ENCODE data around the gene TNS3. TPM values are rescaled to one million over a fixed set of nuclear protein-coding genes. Genes with fewer than 3 reads are reported as not detected.
A peak's percentile ranks its signal among the peaks of the same experiment; 100 is the strongest.

TNS3 gene
- total and polyA plus RNA-seq, 9 of the 15 experiments (the other 6 are each of a cell fraction or from before 2014, with no cell fraction given) = 0.20 TPM; not detected in 8

DNA sequence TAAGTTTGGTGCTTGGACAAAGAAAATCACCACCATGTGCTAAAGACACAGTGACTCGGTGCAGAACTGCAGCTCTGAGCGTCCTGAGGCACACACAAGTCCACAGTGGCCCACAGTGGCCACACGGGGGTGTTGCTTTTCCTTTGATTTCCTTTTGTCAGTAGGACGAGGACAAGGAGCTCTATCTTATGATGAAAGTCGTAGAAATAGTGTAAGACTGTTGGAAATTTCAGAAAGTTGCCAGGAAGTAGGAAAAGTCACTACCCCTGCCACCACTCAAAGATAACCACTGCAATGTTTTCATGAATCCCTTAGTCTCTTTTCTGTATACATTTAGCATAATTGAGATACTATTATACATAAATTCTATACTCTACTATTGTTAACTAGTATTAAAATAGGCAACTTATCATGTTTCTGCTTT lies 146.0 kb downstream of the TNS3 start (continued):
- TF ChIP-seq RAD21 (CRISPR knock-in tag; conservative IDR thresholded peaks at IDR 0.05 in 1 of 2, IDR thresholded peaks at IDR 0.05 in 1 of 2) (peak; percentile 71 to 73), MBD2 (IDR thresholded peaks at IDR 0.05; ENCODE audit: borderline replicate concordance, low read depth) (no peak), BACH1 (tag; IDR thresholded peaks at IDR 0.05) (no peak), SMC3 (conservative IDR thresholded peaks at IDR 0.05; ENCODE audit: insufficient read depth, low read depth, low read length) (peak; percentile 32; the same call in 1 of the 2 replicates), ESRRB (CRISPR knock-in tag; IDR thresholded peaks at IDR 0.05; ENCODE audit: borderline replicate concordance) (no peak), DIDO1 (tag; IDR thresholded peaks at IDR 0.05; ENCODE audit: low read depth) (no peak)
- TF ChIP-seq, protein P1, sequence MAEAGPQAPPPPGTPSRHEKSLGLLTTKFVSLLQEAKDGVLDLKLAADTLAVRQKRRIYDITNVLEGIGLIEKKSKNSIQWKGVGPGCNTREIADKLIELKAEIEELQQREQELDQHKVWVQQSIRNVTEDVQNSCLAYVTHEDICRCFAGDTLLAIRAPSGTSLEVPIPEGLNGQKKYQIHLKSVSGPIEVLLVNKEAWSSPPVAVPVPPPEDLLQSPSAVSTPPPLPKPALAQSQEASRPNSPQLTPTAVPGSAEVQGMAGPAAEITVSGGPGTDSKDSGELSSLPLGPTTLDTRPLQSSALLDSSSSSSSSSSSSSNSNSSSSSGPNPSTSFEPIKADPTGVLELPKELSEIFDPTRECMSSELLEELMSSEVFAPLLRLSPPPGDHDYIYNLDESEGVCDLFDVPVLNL (CRISPR knock-in tag; IDR thresholded peaks at IDR 0.05; ENCODE audit: low read depth) = no peak
- TF ChIP-seq, protein P2, sequence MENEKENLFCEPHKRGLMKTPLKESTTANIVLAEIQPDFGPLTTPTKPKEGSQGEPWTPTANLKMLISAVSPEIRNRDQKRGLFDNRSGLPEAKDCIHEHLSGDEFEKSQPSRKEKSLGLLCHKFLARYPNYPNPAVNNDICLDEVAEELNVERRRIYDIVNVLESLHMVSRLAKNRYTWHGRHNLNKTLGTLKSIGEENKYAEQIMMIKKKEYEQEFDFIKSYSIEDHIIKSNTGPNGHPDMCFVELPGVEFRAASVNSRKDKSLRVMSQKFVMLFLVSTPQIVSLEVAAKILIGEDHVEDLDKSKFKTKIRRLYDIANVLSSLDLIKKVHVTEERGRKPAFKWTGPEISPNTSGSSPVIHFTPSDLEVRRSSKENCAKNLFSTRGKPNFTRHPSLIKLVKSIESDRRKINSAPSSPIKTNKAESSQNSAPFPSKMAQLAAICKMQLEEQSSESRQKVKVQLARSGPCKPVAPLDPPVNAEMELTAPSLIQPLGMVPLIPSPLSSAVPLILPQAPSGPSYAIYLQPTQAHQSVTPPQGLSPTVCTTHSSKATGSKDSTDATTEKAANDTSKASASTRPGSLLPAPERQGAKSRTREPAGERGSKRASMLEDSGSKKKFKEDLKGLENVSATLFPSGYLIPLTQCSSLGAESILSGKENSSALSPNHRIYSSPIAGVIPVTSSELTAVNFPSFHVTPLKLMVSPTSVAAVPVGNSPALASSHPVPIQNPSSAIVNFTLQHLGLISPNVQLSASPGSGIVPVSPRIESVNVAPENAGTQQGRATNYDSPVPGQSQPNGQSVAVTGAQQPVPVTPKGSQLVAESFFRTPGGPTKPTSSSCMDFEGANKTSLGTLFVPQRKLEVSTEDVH (IDR thresholded peaks at IDR 0.05; ENCODE audit: low read depth, partially characterized antibody) = no peak
- TF ChIP-seq, protein P3, sequence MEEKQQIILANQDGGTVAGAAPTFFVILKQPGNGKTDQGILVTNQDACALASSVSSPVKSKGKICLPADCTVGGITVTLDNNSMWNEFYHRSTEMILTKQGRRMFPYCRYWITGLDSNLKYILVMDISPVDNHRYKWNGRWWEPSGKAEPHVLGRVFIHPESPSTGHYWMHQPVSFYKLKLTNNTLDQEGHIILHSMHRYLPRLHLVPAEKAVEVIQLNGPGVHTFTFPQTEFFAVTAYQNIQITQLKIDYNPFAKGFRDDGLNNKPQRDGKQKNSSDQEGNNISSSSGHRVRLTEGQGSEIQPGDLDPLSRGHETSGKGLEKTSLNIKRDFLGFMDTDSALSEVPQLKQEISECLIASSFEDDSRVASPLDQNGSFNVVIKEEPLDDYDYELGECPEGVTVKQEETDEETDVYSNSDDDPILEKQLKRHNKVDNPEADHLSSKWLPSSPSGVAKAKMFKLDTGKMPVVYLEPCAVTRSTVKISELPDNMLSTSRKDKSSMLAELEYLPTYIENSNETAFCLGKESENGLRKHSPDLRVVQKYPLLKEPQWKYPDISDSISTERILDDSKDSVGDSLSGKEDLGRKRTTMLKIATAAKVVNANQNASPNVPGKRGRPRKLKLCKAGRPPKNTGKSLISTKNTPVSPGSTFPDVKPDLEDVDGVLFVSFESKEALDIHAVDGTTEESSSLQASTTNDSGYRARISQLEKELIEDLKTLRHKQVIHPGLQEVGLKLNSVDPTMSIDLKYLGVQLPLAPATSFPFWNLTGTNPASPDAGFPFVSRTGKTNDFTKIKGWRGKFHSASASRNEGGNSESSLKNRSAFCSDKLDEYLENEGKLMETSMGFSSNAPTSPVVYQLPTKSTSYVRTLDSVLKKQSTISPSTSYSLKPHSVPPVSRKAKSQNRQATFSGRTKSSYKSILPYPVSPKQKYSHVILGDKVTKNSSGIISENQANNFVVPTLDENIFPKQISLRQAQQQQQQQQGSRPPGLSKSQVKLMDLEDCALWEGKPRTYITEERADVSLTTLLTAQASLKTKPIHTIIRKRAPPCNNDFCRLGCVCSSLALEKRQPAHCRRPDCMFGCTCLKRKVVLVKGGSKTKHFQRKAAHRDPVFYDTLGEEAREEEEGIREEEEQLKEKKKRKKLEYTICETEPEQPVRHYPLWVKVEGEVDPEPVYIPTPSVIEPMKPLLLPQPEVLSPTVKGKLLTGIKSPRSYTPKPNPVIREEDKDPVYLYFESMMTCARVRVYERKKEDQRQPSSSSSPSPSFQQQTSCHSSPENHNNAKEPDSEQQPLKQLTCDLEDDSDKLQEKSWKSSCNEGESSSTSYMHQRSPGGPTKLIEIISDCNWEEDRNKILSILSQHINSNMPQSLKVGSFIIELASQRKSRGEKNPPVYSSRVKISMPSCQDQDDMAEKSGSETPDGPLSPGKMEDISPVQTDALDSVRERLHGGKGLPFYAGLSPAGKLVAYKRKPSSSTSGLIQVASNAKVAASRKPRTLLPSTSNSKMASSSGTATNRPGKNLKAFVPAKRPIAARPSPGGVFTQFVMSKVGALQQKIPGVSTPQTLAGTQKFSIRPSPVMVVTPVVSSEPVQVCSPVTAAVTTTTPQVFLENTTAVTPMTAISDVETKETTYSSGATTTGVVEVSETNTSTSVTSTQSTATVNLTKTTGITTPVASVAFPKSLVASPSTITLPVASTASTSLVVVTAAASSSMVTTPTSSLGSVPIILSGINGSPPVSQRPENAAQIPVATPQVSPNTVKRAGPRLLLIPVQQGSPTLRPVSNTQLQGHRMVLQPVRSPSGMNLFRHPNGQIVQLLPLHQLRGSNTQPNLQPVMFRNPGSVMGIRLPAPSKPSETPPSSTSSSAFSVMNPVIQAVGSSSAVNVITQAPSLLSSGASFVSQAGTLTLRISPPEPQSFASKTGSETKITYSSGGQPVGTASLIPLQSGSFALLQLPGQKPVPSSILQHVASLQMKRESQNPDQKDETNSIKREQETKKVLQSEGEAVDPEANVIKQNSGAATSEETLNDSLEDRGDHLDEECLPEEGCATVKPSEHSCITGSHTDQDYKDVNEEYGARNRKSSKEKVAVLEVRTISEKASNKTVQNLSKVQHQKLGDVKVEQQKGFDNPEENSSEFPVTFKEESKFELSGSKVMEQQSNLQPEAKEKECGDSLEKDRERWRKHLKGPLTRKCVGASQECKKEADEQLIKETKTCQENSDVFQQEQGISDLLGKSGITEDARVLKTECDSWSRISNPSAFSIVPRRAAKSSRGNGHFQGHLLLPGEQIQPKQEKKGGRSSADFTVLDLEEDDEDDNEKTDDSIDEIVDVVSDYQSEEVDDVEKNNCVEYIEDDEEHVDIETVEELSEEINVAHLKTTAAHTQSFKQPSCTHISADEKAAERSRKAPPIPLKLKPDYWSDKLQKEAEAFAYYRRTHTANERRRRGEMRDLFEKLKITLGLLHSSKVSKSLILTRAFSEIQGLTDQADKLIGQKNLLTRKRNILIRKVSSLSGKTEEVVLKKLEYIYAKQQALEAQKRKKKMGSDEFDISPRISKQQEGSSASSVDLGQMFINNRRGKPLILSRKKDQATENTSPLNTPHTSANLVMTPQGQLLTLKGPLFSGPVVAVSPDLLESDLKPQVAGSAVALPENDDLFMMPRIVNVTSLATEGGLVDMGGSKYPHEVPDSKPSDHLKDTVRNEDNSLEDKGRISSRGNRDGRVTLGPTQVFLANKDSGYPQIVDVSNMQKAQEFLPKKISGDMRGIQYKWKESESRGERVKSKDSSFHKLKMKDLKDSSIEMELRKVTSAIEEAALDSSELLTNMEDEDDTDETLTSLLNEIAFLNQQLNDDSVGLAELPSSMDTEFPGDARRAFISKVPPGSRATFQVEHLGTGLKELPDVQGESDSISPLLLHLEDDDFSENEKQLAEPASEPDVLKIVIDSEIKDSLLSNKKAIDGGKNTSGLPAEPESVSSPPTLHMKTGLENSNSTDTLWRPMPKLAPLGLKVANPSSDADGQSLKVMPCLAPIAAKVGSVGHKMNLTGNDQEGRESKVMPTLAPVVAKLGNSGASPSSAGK (IDR thresholded peaks at IDR 0.05) = 0 out of 2 replicates have a peak, but pooled peaks have one; percentile 1
